B cell (primary cell): Measurements from ENCODE around the gene PRKAB1. TPM values are rescaled to one million over a fixed set of nuclear protein-coding genes. Genes with fewer than 3 reads are reported as not detected.

ENCODE experiments used
- ATAC-seq: fragments of 200-7000 bp; cut with Tn5 transposase; one replicate; pipeline ENCODE4 v1.10.0; 2021; ENCODE audit warnings: low read depth, mild to moderate bottlenecking, moderate number of reproducible peaks, moderate library complexity
- CTCF ChIA-PET: fragments of 350-600 bp; sonication (Branson Sonifier 250); formaldehyde crosslinking; loops from one replicate; lab custom pipeline; 2021; ENCODE audit warnings: antibody characterized with exemption, inconsistent platforms; lab: Charles Lee
- POLR2A ChIA-PET: fragments of 350-600 bp; sonication (Branson Sonifier 250); formaldehyde crosslinking; loops from one replicate; lab custom pipeline; 2021; ENCODE audit warnings: antibody characterized with exemption; lab: Charles Lee
- DNase-seq: peaks from one replicate; pipeline ENCODE4 v3.0.0; 2013
- H2AFZ ChIP-seq: 2 replicates; pipeline ENCODE4 v1.6.1; 2012; ENCODE audit warnings: mild to moderate bottlenecking, low read depth, low read length; ENCODE audit not compliant: insufficient read depth, poor library complexity, severe bottlenecking
- H3K27ac ChIP-seq, 2 donors: 1 replicate in 1 of 2; 2 replicates in 1 of 2; pipeline ENCODE4 v1.5.1; 2012 to 2013; ENCODE audit warnings: low read length in 2 of 2, mild to moderate bottlenecking in 2 of 2, moderate library complexity in 1 of 2
- H3K27me3 ChIP-seq, 4 experiments: fragments of 200-600 bp in 1 of 4; sonication (generic) in 1 of 4; replicated peaks in 1 of 4; 1 replicate in 2 of 4; 2 replicates in 2 of 4; pipeline versions ENCODE4 v1.6.1 to v1.7.0; 2013 to 2016; ENCODE audit warnings: low read length in 3 of 4, mild to moderate bottlenecking in 2 of 4, mixed read lengths in 1 of 4, moderate library complexity in 1 of 4; ENCODE audit not compliant: insufficient read depth in 4 of 4, control insufficient read depth in 3 of 4; ENCODE audit errors: control extremely low read depth in 1 of 4
- H3K36me3 ChIP-seq, 2 experiments: replicated peaks in 1 of 2; 1 replicate in 1 of 2; 2 replicates in 1 of 2; pipeline versions ENCODE4 v1.6.1 to v1.7.1; 2013; ENCODE audit warnings: low read length in 1 of 2; ENCODE audit not compliant: insufficient read depth in 2 of 2, control insufficient read depth in 1 of 2; ENCODE audit errors: control extremely low read depth in 1 of 2, extremely low read depth in 1 of 2
- H3K4me1 ChIP-seq, 2 donors: fragments of 200-600 bp in 1 of 2; sonication (generic) in 1 of 2; 1 replicate in 1 of 2; 2 replicates in 1 of 2; pipeline versions ENCODE4 v1.5.1 to v1.6.1; 2013 to 2017; ENCODE audit warnings: low read length in 2 of 2; ENCODE audit not compliant: control insufficient read depth in 2 of 2, insufficient read depth in 2 of 2
- H3K4me2 ChIP-seq: replicated peaks from 2 replicates; pipeline ENCODE3; 2012; ENCODE audit warnings: mild to moderate bottlenecking, low read depth, low read length; ENCODE audit not compliant: poor library complexity, severe bottlenecking
- H3K4me3 ChIP-seq, 5 experiments: fragments of 200-600 bp in 1 of 5; sonication (generic) in 1 of 5; 1 replicate in 3 of 5; 2 replicates in 2 of 5; pipeline versions ENCODE4 v1.5.1 to v1.7.0; 2011 to 2016; ENCODE audit warnings: low read length in 4 of 5, mild to moderate bottlenecking in 4 of 5, low read depth in 2 of 5, control low read depth in 1 of 5, moderate library complexity in 1 of 5; ENCODE audit not compliant: insufficient read depth in 1 of 5; ENCODE audit errors: control extremely low read depth in 1 of 5, extremely low read depth in 1 of 5
- H3K79me2 ChIP-seq: fragments of 200-600 bp; sonication (generic); one replicate; pipeline ENCODE4 v1.6.0; 2016; ENCODE audit warnings: low read length; ENCODE audit not compliant: control insufficient read depth, insufficient read depth
- H3K9ac ChIP-seq: fragments of 200-600 bp; sonication (generic); 2 replicates; pipeline ENCODE4 v1.6.1; 2017; ENCODE audit warnings: mild to moderate bottlenecking, low read length, moderate library complexity
- H3K9me3 ChIP-seq, 3 donors: one replicate each; pipeline versions ENCODE4 v1.6.1 to v1.7.1; 2013; ENCODE audit warnings: low read length in 2 of 3; ENCODE audit not compliant: control insufficient read depth in 2 of 3, insufficient read depth in 1 of 3; ENCODE audit errors: control extremely low read depth in 1 of 3
- H4K20me1 ChIP-seq: 2 replicates; pipeline ENCODE4 v1.6.0; 2012; ENCODE audit warnings: mild to moderate bottlenecking, low read length; ENCODE audit not compliant: insufficient read depth, control insufficient read depth, poor library complexity, severe bottlenecking
- H3K27ac Mint-ChIP-seq: one replicate; pipeline ENCODE4 v1.8.0; 2021; ENCODE audit warnings: mixed read lengths
- H3K27me3 Mint-ChIP-seq: one replicate; pipeline ENCODE4 v1.8.0; 2021; ENCODE audit warnings: mixed read lengths
- H3K4me1 Mint-ChIP-seq: one replicate; pipeline ENCODE4 v1.8.0; 2021; ENCODE audit warnings: mixed read lengths
- H3K4me3 Mint-ChIP-seq: one replicate; pipeline ENCODE4 v1.8.0; 2021; ENCODE audit warnings: mixed read lengths
- H3K9me3 Mint-ChIP-seq: one replicate; pipeline ENCODE4 v1.8.0; 2022; ENCODE audit warnings: mixed read lengths; ENCODE audit not compliant: insufficient read depth
- EZH2 ChIP-seq: IDR thresholded peaks from 2 replicates; pipeline ENCODE4 v1.6.1; 2012; ENCODE audit warnings: borderline replicate concordance, low read depth, mild to moderate bottlenecking, moderate library complexity, low read length; ENCODE audit not compliant: insufficient read depth, poor library complexity, severe bottlenecking
- WGBS: methylation state at CpG from one replicate; pipeline ENCODE4 v1.1.5; 2013; ENCODE audit warnings: missing lambda C conversion rate; ENCODE audit not compliant: insufficient coverage; 5-methylcytosine and 5-hydroxymethylcytosine counted together
- intact Hi-C: fragments of 100-400 bp; cut with micrococcal nuclease; formaldehyde crosslinking; loops from one replicate; pipeline ENCODE4 v1.10.0; 2022
- polyA plus RNA-seq: library from polyadenylated mRNA; depleted of rRNA; stranded (reverse); fragments of >200 nt; gene quantifications from 2 replicates; pipeline ENCODE4 v1.2.3, GENCODE V29; 2012
- total RNA-seq, 2 donors: library from RNA; stranded (reverse); fragments of 120-200 nt in 1 of 2; gene quantifications; 1 replicate in 1 of 2; 2 replicates in 1 of 2; pipeline versions ENCODE4 v1.2.3 to v1.2.4, GENCODE V29; 2013 to 2022
- TF ChIP-seq, protein P1 (sequence below): fragments of 200-600 bp; IDR thresholded peaks from one replicate; pipeline ENCODE4 v1.8.0; 2022; ENCODE audit warnings: antibody characterized with exemption, mild to moderate bottlenecking

PRKAB1 gene
- total and polyA plus RNA-seq, 2 donors (not counting 1 experiment from before 2014, with no cell fraction given), result 36.4 to 56.4 TPM

DNA sequence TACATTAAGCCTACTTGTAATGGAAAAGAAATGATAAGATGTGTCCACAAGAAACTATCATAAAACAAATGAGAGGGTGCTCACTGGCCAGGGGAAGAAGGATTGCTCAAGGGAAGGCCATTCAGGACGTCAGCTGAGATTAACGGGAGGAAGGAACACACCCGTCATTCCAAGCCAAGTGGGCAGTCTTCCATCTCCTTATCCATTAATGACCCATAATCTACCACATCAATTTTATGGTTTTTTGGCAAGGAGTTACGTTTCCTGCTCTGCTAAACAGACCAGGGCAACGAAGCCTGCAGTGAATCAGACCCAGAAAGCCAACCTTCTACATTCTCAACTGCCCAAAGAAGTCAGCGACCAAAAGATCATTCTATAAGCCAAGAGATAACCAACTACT, 25.1 kb downstream of the PRKAB1 start:
- Histone ChIP-seq H3K36me3 (no peaks in the 10 kb centered on the region), H3K4me3 (no peak overlapping the region), H3K4me1 (no peaks in the 10 kb centered on the region), H3K4me2 (no peak overlapping the region), H3K9ac (no peak overlapping the region), H3K9me3 (no peaks in the 10 kb centered on the region), H3K27ac (no peak overlapping the region), H4K20me1 (no peaks in the 10 kb centered on the region), H3K27me3 (no peaks in the 10 kb centered on the region), H2AFZ (no peak overlapping the region), H3K79me2 (no peaks in the 10 kb centered on the region)
- intact Hi-C loops, result no loop called here
- peaks cover under 1% of the 10 kb centered on the region for H3K4me1 Mint-ChIP-seq
- no peak overlapping the region for H3K4me3 Mint-ChIP-seq
- 94% methylated on average over 3 of the region's 6 CpGs for WGBS
- TF ChIP-seq, protein P1, sequence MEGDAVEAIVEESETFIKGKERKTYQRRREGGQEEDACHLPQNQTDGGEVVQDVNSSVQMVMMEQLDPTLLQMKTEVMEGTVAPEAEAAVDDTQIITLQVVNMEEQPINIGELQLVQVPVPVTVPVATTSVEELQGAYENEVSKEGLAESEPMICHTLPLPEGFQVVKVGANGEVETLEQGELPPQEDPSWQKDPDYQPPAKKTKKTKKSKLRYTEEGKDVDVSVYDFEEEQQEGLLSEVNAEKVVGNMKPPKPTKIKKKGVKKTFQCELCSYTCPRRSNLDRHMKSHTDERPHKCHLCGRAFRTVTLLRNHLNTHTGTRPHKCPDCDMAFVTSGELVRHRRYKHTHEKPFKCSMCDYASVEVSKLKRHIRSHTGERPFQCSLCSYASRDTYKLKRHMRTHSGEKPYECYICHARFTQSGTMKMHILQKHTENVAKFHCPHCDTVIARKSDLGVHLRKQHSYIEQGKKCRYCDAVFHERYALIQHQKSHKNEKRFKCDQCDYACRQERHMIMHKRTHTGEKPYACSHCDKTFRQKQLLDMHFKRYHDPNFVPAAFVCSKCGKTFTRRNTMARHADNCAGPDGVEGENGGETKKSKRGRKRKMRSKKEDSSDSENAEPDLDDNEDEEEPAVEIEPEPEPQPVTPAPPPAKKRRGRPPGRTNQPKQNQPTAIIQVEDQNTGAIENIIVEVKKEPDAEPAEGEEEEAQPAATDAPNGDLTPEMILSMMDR, result no peak
- no peak for TF ChIP-seq EZH2
- POLR2A ChIA-PET, result no interaction called here
- H3K9me3 Mint-ChIP-seq, result no peaks in the 10 kb centered on the region
- CTCF ChIA-PET, result no interaction called here
- DNase-seq (no peak), ATAC-seq (no peak)
- no peak overlapping the region for H3K27ac Mint-ChIP-seq
- H3K27me3 Mint-ChIP-seq, result no peaks in the 10 kb centered on the region

DNA sequence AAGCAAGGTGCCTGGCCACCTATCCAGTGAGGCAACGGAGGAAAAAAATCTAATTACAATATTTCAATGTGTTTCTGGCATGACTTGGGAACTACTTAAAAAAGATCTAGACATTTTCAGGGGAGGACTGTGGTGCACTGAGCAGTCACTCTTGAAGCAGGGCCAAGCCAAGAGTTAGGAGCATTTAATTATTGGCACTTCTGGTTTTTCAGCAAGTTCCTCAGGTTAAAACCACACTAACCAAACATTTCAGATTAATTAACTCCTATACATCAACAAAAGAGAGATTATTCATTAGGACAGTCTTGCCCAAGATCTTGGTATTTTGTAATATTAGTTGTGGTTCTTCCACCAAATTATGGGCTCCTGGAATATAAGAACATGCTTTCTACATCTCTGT, 25.6 kb downstream of the PRKAB1 start:
- DNase-seq, result no peak
- Mint-ChIP-seq H3K27me3 (no peaks in the 10 kb centered on the region), H3K9me3 (no peaks in the 10 kb centered on the region), H3K4me1 (no peaks in the 10 kb centered on the region), H3K4me3 (no peak overlapping the region), H3K27ac (no peak overlapping the region)
- H3K4me3 ChIP-seq, result no peak overlapping the region
- no peak for ATAC-seq
- H3K9me3 ChIP-seq, result no peaks in the 10 kb centered on the region
- H3K36me3 ChIP-seq, result no peaks in the 10 kb centered on the region
- H3K4me2 ChIP-seq, result no peak overlapping the region
- no peaks in the 10 kb centered on the region for H3K4me1 ChIP-seq
- H3K27me3 ChIP-seq, result no peaks in the 10 kb centered on the region
- POLR2A ChIA-PET, result no interaction called here
- H4K20me1 ChIP-seq, result no peaks in the 10 kb centered on the region
- H3K9ac ChIP-seq, result no peak overlapping the region
- no peaks in the 10 kb centered on the region for H3K79me2 ChIP-seq
- H2AFZ ChIP-seq, result no peak overlapping the region
- H3K27ac ChIP-seq, result no peak overlapping the region
- no CpG with 5 or more reads among the region's 1 CpG for WGBS
- TF ChIP-seq, protein P1, result no peak
- no peak for TF ChIP-seq EZH2
- intact Hi-C loops, result no loop called here
- CTCF ChIA-PET, result no interaction called here
